HG02759 (cell line): ENCODE results near the gene AGPAT3.

Experiments used
- ATAC-seq: cut with Tn5 transposase; IDR thresholded peaks from one replicate; pipeline ENCODE4 v1.9.1; 2021; ENCODE audit warnings: mild to moderate bottlenecking, moderate library complexity; ENCODE audit not compliant: unreplicated experiment

AGPAT3 gene

GRCh38 chr21:43934716-43935705, 70.0 kb downstream of the AGPAT3 start:
- ATAC-seq = no peak

DNA sequence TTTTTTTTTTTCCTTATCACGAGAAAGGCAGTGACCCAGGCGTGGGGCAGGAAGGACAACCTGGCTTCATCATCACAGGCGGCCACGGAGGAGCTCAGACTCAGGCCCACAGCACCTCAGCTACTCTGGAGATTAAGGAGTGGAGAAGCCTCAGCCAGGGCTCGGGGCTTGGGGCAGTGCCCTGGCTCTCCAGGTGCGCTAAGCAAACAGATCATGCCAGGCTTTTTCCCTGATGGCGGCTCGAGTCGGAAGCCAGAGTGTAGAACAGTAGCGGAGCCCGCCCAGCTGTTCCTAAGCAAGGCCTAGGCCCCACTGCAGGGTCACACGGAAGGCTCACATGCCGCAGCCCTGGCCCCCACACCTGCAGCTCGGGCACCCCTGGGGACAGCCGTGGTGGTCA, 70.7 kb downstream of the AGPAT3 start:
- ATAC-seq = no peak

- ATAC-seq = no peak
These were observed 71.4 kb downstream of the AGPAT3 start for GRCh38 chr21:43936247-43936967.

DNA sequence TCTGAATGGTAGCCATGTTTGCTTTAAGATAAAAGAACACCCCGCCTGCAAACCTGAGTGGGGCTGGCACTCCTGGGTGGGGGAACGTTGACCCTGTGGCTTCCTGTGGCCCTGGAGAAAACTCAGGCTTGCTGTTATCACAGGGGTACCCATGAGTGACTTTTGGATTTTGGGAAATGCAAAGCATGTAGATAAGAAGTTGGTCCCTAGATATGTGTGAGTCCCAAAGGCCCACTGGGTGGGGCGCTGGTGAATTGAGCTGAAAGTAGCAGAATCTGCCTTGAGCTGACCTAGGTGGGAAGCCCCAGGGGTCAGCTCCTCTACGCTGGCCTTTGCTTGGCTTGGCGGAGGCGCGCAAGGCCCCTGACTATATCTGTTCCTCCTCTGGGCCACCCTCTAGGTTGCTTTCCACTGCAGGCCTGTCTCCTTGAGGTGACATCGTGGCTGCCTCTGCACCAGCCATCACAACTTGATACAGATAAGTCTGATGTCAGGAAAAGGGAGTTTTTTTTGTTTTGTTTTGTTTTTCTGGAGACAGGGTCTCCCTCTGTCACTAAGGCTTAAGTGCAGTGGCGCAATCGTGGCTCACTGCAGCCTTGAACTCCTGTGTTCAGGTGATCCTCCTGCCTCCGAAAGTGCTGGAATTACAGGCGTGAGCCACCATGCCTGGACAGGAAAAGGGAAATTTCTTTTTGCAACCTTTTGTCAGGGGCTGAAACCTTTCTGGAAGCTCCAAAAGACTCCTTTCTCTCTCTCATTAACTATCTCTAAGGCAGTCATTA, 72.2 kb downstream of the AGPAT3 start:
- no peak for ATAC-seq

DNA sequence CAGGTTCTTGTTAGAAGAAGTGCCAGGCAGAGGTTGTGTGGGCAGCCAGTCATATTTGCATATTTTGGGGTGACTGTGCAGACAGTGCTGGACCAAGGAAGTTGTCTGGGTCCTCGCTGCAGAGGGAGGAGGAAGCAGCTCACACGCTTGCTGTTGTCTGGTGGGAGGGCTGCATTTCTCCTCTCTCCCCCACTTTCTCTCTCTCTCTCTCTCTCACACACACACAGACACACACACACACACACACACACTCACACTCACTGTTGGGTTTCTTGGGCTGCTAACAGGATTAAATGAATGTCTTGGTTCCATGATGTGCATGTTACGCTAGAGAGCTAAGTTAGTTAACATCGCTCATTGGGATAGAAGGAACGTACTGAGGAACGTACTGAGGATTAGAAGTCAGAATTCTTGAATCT, 72.9 kb downstream of the AGPAT3 start:
- ATAC-seq = peak; percentile 29

DNA sequence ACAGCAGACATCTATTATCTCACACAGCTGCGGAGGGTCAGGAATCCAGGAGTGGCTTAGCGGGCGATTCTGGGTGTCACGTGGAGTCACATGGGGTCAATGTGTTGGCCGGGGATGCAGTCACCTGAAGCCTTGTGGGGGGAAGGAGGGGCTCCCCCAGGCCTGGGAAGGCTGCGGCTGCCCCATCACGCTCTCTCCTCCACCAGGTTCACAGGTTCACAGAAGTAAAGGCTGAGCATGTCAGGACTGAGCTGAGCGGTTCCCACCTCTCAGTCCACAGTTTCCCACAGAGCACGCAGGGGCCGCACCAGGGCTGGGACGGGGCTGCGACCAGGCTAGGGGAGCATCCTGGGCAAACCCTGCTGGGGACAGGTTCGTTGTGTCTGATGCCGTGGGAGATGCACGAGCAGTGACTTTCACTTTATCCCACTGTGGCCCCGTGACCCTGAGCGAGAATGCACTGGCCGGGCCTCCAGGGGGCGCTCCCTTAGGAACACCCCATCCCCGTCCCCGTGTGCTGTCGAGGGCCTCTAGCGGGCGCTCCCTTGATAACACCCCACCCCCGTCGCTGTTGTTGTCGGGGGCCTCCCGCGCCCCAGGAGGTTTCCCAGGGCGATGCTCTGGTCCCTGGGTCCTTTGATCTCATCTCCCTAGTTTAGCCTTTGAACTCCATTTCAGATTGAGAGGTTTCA, 73.9 kb downstream of the AGPAT3 start:
- ATAC-seq = peak; percentile 84

DNA sequence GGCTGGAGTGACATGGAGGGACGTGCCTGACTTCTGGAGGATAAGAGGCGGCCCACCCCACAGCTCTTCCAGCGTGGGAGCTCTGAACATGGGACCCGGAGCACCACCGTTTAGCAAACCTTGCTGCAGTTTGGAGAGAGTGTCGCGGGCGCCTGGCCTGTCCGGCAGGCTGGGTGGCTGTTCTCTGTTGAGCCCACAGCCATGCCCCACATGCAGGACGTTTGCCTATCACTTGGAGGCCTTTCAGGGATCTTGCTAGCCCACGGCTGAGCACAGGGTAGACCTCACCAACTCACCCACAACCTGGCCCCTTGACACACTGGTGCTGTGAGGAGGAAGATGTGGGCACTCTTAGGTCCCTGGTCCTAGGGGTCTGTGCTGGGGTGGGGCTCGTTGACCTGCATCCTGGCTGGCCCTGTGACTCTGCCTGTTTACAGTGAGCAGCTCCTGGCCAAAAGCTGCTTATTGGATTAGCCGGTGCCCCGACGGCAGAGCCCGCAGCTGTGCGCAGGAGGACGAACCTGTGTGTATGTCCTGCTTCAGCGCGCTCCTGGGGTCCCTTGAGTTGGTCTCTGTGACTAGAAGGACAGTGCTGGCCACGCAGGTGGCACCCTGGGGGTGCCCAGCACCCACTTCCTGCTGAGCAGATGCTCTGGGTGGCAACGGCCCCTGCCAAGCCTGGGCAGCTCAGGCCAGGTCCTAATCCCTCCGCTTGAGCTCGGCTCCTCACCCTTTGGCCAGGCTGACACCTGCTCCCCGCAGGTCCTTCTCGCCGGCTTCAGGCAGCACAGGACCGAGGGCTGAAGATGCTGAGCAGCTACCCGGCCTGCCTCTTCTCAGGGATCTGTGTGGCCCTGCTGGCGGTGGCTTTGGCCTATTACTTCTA, 74.7 kb downstream of the AGPAT3 start:
- no peak for ATAC-seq

GRCh38 chr21:43940329-43941050, 75.5 kb downstream of the AGPAT3 start:
- ATAC-seq = no peak

DNA sequence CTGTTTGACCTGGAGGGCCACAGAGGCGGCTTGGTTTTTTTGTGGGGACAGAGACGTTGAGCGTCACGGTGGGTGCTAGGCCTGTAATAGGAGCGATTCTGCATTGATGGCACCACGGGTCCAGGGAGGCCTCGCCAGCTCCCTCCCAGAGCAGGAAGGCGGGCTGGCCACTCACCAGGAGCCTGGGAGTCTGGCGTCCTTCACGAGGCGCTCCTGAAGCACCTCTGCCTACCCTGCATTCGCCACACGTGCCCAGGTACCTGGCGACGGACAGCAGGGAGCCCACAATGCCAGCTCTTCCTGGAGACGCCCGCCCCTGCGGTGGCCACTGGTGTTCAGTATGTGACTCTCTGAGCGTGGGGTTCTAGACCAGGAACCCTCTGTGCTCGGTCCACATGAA, 77.2 kb downstream of the AGPAT3 start:
- no peak for ATAC-seq

- no peak for ATAC-seq
These were observed 77.6 kb downstream of the AGPAT3 start for GRCh38 chr21:43942621-43943020.

GRCh38 chr21:43943512-43944077, 78.6 kb downstream of the AGPAT3 start:
- no peak for ATAC-seq

DNA sequence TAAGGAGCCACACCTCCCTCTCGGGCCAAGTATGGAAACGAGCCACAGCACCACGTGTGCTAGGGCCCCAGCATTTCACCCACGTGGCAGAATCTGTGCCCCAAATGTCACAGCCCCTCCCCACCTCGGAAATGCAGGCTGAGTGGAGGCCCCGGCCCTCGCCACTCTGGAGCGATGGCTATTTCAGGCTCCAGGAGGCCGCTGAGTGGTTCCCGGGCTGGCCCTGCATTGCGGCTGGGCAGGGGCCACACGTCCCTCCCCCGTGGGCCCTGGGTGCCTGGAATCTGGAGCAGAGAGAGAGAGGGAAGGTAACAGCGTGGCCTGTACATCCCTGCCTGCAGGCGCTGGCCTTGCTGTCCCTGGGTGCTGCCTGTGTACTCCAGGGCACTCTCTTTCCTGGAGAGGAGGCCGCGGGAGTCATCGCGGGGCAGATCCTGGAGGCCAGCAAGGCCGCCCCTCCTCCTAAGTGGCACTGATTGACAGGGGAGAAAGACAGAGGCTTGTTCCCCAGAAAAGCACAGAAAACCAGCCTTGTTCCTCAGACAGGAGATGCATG, 79.1 kb downstream of the AGPAT3 start:
- no peak for ATAC-seq

DNA sequence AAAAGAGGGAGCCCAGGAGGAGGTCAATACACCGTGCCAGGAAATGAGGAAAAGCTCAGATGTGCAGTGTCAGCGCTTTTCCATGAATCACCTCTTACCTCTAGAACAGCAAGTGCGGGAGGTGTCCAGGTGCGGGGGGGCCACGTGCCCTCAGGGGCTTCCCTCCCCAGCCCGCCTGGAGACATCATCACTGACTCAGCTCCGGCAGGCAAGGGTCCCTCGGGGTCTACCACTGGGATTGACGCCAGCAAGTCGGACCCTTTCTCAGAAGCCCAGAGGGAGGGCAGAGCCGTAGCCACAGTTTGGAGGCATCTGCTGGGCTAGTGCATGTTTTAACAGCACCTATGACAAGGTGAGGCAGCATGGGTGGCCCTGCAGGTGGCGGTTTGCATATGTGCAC, 79.7 kb downstream of the AGPAT3 start:
- ATAC-seq = no peak

GRCh38 chr21:43948740-43949498, 83.9 kb downstream of the AGPAT3 start:
- ATAC-seq = no peak

DNA sequence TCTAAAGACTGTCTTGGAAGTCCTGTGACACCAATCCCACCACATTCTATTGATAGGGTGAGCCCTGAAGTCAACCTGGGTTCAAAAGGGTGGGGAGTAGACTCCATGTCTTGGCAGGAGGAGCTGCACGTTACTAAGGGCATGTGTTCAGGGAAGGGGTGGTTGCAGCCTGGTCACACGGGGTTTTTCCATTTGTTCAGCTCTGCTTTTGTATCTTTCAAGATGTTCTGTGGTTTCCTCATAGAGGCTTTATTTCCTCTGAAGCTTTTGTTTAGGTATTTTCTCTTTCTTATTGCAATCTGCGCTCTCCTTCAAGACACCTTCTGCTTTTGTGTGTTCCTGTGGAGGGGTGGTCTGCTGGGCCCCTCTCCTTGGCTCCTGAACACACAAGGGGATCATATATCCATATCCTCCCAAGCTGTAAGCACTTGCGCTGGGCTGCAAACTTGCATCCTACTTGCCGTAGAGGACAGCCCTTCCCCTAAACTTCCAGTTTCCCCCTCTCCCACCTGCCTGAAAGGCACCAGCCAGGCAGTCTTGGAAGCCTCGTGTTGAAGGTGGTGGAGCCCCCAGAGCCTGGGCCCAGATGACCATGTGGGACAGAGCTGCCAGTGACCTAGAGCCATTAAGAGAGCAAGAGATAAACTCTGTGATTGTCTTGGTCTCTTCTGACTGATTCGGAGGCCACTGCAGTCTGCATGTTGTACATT, 84.6 kb downstream of the AGPAT3 start:
- ATAC-seq = no peak

DNA sequence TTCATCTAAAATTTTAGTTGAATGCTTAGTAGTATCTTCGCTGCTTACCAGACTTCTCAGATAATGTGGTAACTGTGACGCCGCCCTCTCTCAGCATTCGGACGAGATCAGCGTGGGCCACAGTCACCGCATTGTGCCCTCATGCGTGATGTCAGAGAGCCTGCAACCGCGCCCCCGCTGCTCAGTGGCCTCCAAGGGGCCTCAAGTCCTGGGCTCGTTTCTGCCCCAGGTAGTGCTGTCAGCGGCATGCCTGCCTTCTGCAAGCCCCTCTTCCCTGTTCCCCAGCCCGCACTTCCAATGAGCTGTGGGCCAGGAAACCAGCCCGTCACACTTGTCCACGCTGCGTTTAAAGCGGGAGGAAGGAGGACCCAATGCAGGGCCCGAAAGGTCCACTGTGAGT, 85.5 kb downstream of the AGPAT3 start:
- ATAC-seq = no peak

DNA sequence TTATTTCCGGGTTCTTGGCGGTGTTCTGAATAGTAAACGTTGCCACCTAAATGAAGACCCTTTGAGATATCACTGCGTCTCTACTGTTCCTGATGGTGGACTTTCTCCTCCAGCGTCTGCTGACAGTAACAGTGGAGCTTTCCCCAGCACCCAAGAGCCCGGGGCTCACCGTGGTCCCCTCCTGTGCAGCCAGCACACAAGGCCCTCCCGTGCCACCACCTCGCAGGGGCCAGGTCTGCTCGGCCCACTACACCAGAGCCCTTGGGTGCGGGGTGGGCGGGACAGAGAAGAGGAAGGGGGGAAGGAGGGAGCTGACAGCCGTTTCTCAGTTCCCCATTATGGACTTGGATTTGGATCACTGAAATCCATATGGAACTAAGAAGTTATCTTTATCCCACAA, 85.9 kb downstream of the AGPAT3 start:
- no peak for ATAC-seq
